Measurements from ENCODE around the gene PLCB2.

PLCB2 gene

GRCh38 chr15:40265875-40266274, 41.9 kb downstream of the PLCB2 start:
- no peak for DNase-seq

DNA sequence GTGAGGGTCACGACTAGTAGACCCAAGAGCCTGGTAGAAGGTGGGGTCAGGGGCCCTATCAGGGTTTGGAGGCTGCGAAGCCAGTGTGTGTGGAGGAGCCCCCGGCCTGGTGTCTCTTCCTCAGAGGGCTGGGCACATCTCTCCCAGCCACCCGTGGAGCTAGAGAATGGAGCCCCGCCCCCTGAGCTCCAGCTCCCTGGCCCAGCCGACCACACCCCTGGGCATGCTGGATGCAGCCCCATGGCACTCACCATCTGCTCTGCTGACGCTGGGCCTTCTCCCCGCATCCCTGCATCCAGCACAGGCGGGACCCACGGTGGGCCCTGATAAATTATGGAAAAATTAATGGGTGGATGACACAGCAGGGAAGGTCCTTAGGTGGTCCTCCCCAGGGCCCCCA, 42.4 kb downstream of the PLCB2 start:
- DNase-seq, result no peak

DNA sequence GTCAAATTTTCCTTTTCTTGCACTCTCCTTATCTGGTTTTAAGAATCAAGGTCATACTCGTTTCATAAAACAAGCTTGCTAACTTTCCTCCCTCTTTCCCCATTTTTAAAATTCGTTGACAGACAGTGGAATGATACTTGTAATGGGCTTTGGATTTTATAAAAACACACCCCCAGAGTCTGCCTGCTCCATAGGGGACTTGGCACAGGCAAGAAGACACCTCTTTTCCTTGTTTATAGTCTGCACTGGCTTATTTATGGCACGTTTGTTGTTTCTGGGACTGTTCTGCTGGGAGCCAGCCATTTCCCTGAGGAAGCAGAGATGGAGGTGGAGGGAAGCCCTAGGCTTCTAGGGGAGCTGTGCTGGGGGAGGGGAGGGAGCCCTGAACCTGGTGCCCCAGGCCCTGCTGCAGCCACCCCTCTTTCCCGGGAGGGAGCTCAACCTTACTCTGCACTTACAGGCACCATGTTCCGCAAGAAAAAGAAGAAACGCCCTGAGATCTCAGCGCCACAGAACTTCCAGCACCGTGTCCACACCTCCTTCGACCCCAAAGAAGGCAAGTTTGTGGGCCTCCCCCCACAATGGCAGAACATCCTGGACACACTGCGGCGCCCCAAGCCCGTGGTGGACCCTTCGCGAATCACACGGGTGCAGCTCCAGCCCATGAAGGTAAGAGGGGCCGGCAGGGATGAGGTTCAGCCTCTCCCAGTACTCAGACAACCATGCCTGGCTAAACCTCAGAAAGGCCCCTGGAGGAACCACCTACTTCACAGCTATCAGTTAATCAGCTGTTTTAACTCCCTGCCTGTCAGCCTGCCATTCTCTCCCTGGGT, 43.2 kb downstream of the PLCB2 start:
- DNase-seq, result no peak

- no peak for DNase-seq
Measured at GRCh38 chr15:40263024-40263754, 44.5 kb downstream of the PLCB2 start.

GRCh38 chr15:40259021-40259420, 48.7 kb downstream of the PLCB2 start:
- no peak for DNase-seq

DNA sequence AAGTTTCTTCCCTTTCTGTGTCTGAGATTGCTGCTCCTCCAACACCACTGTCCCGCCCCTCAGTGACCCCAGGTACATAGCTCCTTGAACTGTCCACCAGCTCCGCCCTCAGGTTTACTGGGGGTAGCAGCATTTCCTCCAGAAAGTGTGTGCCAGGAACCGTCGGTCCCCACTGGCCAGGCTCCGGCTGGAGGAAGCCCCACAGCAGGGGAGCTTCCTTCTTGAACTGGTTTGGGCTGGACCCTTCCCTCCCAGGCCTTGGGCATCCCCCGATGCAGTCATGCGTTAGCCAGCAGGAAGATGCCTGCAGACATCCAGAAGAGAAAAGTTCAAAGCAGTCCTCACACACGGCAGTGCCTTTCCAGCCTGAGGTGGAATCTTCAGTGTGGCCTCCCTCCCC, 49.2 kb downstream of the PLCB2 start:
- DNase-seq, result no peak

- no peak for DNase-seq
Measured at GRCh38 chr15:40257656-40258450, 49.9 kb downstream of the PLCB2 start.

- DNase-seq, result no peak
Measured at GRCh38 chr15:40256638-40257235, 51.0 kb downstream of the PLCB2 start.

GRCh38 chr15:40255033-40255432, 52.7 kb downstream of the PLCB2 start:
- no peak for DNase-seq

DNA sequence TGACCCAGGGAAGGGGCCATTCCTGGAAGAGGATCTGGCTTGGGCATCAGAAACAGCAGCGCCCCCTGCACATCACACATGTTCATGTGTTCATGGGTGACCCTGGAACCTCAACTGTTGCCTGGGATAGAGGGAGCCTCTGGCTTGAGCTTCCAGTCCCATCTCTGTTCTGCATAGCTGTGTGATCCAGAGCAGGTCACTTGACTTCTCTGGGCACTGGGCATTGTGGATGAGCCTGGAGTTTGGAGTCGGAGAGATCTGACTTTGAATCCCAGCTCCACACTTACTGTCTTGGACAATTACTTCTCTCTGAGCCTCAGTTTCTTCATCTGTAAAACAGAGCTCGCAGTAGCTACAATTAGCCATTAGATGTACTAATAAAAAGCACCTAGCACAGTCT, 53.3 kb downstream of the PLCB2 start:
- no peak for DNase-seq

- DNase-seq, result no peak
Measured at GRCh38 chr15:40253167-40253790, 54.5 kb downstream of the PLCB2 start.

- DNase-seq, result no peak
Measured at GRCh38 chr15:40252438-40253166, 55.1 kb downstream of the PLCB2 start.

DNA sequence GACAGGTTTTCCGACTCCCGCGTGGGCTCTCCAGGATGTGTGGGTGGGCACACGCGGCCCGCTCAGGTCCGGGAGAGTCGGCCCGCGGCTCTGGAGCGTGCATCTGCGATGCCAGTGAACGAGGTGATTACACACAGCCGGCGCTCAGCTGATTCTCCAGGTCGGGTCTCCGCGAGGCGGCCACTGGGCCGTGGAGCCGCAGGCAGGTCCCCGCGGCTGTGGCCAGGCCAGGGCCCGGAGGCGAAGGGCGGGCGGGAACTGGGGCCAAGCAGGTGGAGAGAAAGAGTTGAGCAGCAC, 55.6 kb downstream of the PLCB2 start:
- DNase-seq, result no peak

DNA sequence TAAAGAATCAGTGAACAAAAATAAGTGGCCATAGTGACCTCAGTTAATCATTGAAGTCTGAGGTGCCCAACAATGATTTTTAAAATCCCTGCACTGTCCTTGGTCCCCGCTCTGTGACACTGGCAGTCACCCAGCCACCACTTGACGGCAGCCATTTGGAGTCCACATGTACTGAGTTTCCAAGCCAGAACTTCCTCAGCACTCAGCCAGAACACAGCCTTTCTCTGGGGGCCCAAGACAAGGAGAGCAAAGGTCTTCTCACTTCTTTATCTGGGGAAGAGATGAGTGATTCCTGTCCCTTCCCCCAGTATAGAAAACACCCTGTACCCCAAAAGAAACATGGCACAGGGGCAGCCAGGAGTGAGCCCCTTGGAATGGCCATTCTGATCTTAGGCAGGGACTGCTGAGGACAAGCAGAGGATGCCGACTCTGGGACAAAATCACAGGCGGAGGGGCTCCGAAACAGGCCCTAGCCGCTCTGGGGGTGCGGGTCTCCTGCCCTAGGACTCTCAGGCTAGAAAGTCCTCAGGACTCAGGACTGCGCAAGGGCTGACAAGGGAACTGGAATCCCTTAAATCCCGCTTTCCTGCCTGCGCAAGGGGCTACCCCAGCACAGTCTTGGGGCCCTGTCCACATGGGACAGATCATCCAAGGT, 56.1 kb downstream of the PLCB2 start:
- no peak for DNase-seq

DNA sequence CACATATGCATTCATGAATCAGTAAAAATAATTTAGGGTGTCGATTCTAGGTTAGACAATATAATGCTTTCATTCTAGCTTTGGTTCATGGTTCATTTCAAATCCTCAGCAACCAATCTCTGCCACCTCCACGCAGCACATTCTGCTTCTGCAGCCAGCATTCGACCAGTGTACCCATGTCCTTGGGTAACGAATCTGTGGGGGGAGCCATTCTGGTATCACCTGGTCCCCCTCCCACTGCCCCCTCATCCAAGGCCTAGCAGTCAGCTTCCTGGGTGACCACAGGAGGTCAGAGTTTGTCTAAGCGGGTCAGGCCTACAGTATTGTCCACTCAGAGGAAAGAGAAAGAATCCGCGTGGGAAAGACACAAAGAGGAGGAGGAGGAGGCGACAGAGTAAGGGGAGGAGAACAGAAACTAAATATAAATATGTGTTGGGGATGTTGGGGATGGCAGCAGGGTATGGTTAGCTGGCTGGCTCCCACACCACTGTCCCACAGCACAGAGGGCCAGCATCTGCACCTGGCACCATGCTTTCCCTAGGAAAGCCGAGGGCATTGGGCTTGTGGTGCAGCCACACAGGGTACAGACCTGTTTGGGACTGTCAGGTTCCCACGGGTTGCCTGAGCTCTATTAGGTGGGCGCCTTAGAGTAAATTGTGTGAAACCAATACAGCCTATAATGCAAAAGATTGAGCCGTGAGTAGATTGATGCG, 56.8 kb downstream of the PLCB2 start:
- no peak for DNase-seq

DNA sequence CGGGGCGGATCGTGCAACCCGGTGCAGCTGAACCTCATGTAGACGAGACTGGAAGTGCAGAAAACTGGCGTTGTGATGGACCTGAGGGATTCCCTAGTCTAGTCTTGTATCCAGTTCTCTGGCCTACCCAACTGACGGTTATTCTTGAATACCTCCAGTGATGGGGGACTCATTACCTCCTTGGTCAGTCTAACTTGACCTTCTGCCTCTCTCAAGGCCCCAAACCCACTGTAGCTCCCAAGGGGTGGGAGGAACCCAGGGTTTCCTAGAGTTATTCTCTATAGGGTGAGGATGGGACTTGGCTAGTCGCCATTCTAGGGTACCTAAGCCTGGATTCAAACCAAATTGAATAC, 57.5 kb downstream of the PLCB2 start:
- DNase-seq, result no peak

DNA sequence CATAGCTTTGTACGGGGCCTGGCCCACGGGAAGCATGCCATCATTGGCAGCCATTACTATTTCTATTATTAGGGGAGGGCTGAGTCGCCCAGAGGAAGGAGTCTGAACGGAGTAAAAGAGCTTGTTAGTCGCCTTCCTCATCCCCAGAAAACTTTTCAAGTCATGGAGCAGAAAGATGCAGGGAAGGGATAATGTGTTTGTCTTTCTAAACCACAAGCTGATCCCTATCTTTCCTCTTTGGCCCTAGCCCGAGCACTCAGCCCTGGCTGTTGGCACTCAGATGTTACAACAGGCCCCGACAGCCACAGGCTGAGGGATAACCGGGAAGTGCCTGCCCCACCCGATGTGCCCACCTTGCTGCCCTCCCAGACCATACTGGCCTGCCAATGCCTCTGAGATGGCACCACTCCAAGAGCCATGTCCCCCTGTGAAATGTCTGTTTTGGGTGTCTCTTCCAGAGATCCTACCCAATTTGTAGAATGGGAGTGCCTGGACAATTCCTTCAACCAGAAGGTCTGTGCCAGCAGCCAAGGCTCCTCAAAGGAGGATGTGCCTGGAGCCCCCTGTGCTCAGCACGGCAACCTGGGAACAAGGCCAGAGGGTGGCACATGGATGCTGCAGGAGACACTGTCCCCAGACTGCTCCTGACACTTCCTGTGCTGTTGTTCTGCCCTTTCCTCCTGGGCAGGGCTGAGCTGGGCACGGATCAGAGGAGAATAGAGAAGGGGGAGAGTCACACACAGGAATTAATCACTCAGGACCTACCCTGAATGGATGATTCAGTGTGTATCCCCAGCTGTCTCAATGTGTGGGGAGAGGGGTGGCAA, 58.0 kb downstream of the PLCB2 start:
- no peak for DNase-seq

- DNase-seq, result no peak
Measured at GRCh38 chr15:40248006-40248783, 59.5 kb downstream of the PLCB2 start.

DNA sequence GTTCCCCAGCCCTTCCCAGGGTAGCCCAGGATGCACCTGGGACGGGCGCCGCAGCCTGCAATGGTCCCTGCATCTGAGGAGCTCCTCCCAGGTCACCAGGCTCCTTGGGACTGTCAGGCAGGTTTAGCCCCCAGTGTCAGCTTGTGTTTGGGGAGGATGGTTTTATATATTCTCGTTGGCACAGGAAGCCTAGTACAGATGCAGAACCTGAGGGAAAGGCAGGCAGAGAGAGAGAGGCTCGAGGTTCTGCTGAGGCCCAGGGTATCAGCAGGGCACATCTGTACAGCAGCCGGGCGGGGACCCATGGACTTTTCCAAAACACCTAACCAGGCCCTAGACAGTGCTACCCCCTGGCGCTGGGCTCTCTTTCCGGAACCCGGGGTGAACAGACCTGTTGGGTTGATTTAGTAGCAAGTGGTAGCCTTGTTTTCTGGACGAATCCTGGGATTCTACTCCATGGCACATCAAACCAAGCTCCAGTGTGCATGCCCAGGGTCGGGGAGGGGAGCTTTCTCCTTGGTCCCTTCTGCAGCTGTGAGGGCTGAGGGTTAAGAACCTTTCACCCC, 60.2 kb downstream of the PLCB2 start:
- no peak for DNase-seq
